UCSD-AML1 (cell line): ENCODE measurements around the gene HPD.

Source experiments
- DNase-seq: peaks from one replicate; lab custom pipeline; 2025; ENCODE audit not compliant: unreplicated experiment; lab: John Stamatoyannopoulos, UW

HPD gene

GRCh38 chr12:121829250-121829918 lies 29.3 kb downstream of the HPD start:
- no peak for DNase-seq

- no peak for DNase-seq
Observed at GRCh38 chr12:121828826-121829225, 29.8 kb downstream of the HPD start.

GRCh38 chr12:121828306-121828705 lies 30.4 kb downstream of the HPD start:
- no peak for DNase-seq

GRCh38 chr12:121827351-121828099 lies 31.1 kb downstream of the HPD start:
- DNase-seq: no peak

- DNase-seq: no peak
Observed at GRCh38 chr12:121826318-121827150, 32.1 kb downstream of the HPD start.

- DNase-seq: no peak
Observed at GRCh38 chr12:121825041-121825523, 33.6 kb downstream of the HPD start.

GRCh38 chr12:121823727-121824115 lies 34.9 kb downstream of the HPD start:
- DNase-seq: no peak

- no peak for DNase-seq
Observed at GRCh38 chr12:121823101-121823726, 35.4 kb downstream of the HPD start.

- DNase-seq: no peak
Observed at GRCh38 chr12:121822393-121823100, 36.1 kb downstream of the HPD start.

- no peak for DNase-seq
Observed at GRCh38 chr12:121820056-121820455, 38.6 kb downstream of the HPD start.

GRCh38 chr12:121819212-121819949 lies 39.3 kb downstream of the HPD start:
- DNase-seq: no peak

- no peak for DNase-seq
Observed at GRCh38 chr12:121817648-121818043, 41.0 kb downstream of the HPD start.

- no peak for DNase-seq
Observed at GRCh38 chr12:121816925-121817647, 41.6 kb downstream of the HPD start.

- no peak for DNase-seq
Observed at GRCh38 chr12:121815263-121815662, 43.4 kb downstream of the HPD start.

- DNase-seq: no peak
Observed at GRCh38 chr12:121814429-121815119, 44.1 kb downstream of the HPD start.

GRCh38 chr12:121813951-121814350 lies 44.7 kb downstream of the HPD start:
- DNase-seq: no peak

- no peak for DNase-seq
Observed at GRCh38 chr12:121812921-121813896, 45.5 kb downstream of the HPD start.
